T1000 (cell line): Measurements from ENCODE around the gene ISX.

Experiments
- DNase-seq: peaks from one replicate; lab custom pipeline; 2025; ENCODE audit warnings: mixed read lengths; lab: John Stamatoyannopoulos, UW

ISX gene

GRCh38 chr22:35053060-35053835, 12.7 kb upstream of the ISX start:
- no peak for DNase-seq

GRCh38 chr22:35054064-35054463, 11.9 kb upstream of the ISX start:
- DNase-seq = no peak

- no peak for DNase-seq
These were observed 9.5 kb upstream of the ISX start for GRCh38 chr22:35056486-35056885.

DNA sequence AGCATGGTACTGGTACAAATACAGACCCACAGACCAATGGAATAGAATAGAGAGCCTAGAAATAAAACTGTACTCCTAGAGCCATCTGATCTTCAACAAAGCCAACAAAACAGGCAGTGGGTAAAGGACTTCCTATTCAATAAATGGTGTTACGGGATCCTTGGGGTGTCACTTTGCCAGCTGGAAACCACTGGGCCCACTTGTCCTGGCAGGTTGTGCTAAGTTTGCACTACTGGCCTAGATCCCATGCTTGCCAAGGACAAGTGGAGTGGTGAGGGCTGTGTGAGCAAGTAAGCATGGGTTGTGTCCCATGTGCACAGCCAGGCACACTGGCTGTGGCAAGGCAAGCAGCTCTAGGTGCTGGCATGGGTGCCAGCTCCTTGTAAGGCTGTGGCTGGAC, 8.8 kb upstream of the ISX start:
- no peak for DNase-seq

DNA sequence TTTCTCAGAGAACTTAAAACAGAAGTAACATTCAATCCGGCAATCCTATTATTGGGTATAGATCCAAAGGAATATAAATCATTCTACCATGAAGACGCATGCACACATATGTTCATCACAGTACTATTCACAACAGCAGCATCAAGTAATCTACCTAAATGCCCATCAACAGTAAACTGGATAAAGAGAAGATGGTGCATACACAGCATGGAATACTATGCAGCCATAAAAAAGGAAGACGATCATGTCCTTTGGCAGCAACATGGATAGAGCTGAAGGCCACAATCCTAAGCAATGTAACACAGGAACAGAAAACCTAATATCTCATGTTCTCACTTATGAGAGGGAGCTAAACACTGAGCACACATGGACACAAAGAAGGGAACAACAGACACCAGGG, 6.3 kb upstream of the ISX start:
- DNase-seq = no peak

GRCh38 chr22:35064664-35065063, 1.3 kb upstream of the ISX start:
- DNase-seq = no peak

DNA sequence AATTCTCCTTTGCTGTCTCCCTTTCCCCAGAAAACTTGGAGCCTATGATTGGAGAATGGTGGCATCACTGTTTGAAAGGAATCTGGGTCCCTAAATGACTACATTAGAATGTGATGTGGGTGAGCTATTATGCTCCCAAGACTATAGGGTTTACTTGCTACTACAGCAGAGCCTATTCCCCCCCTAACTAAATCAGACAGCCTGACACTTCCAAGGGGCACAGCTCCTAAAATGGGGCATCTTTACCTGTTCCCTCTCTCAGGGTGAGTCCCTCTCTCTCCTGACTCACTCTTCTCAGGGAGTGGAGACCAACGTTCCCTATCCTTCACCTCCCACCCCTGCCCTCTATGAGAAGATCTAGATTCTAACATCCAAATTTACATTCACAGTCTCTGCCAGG, 775 bp upstream of the ISX start:
- no peak for DNase-seq

DNA sequence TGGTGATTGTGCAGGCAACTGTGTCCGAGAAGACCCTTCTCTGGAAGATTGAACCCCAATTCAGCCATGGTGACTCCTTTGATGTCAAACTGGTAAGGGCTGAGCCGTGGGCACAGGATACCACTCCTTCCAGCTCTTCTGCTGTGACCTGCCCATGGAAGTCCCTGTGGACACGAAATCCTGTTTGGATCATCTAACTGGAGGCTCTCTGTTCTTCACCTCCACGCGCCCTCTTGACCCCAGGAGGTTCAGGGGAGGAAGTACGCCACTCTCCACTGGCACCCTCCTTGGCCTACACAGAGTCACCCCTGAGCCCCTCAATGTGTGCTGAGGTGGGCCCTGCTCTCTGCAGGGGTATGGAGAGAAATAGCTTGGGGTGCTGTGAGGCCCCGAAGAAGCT, 810 bp downstream of the ISX start:
- no peak for DNase-seq

DNA sequence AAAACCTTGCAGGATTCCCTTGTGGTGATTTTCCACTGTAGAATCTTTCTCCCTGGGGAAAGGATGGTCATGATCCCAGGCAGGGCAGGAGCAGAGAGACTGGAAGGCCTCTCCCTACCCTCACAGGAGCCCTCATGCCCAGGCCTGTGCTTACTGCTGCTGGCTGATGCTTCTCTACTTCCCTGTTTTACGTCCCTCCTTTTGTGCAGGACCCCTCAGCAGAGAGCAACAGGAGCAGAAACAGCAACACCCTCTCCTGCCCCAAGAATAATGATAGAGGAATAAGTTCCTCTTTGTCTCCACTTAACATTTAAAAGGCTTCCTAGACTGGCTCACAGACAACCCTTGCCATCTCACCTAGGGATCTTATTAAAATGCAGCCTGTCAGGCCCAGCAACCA, 3.6 kb downstream of the ISX start:
- no peak for DNase-seq

GRCh38 chr22:35070451-35071093, 4.6 kb downstream of the ISX start:
- no peak for DNase-seq

GRCh38 chr22:35071784-35072183, 5.8 kb downstream of the ISX start:
- DNase-seq = no peak

GRCh38 chr22:35072925-35073324, 7.0 kb downstream of the ISX start:
- DNase-seq = no peak

DNA sequence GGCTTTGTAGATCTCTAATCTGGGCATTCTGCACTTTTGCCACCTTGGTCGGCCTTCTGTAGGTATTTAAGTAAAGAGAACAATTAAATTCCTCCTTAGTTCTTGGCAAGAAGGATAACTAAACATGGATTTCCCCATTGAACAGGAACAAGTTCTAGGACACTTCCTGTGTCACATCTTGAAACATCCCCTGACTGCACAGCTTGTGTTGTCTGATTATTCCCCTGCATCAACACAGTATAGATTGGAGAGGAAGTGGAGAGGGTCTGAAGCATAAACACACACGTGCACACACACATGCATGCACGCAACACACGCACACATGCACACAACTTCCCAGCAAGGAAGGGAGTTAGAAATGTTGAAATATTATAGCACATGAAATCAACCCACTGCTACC, 8.6 kb downstream of the ISX start:
- no peak for DNase-seq

DNA sequence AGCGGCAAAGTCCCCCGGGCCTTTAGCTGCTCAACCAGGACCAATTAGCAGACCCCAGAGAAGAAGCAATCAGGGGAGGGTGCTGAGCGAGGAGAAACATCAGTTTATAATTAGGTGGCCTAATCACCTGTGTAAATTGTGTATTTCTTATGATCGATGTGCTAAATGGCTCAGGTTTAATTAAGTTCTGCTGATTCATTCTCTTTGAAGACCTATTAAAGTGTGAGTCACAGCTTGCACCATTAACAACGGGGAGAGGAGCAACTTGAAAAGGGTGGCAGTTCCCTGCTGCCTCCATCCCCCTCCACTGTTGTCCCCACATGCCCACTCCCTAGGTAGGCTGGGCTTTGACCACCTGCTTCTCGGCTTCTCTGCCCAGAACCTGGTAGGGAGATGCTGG, 10.7 kb downstream of the ISX start:
- DNase-seq = no peak

- no peak for DNase-seq
These were observed 19.7 kb downstream of the ISX start for GRCh38 chr22:35085621-35086020.

GRCh38 chr22:35089139-35089538, 23.2 kb downstream of the ISX start:
- no peak for DNase-seq

DNA sequence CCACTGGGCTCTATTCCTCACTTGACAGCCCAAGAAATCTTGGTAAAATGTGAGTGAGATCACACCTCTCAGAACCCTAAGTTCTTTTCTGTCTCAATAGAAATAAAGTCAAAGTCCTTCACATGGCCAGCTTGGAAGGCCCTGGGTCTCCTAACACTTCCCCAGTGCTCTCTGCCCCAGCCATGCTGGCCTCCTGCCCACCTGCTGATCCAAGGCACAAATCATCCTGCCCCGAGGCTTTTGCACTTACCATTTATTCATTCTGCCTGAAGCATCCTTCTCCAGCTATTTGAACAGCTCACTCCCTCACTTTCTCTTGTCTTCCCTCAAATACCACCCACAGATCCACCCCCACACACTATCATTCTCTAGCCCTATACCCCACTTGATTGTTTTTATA, 26.4 kb downstream of the ISX start:
- DNase-seq = no peak

- no peak for DNase-seq
These were observed 33.0 kb downstream of the ISX start for GRCh38 chr22:35098921-35099320.

DNA sequence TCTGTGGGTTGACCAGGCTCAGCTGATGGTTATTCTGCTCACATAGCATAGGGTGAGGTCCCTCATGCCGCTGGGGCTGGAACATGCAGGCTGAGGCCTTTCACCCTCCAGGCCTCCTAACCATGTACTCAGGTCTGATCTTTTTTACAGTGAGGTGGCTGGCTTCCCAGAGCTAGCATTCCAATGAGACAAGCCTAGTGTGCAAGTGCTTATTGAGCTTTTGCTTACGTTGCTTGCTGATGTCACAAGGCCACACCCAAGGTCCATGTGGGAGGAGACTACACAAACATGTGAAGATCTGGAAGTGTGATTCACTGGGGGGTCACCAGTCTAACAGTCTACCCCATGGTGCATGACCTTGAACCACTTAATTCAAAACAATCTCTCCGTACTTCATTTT, 33.9 kb downstream of the ISX start:
- DNase-seq = no peak

GRCh38 chr22:35102663-35103062, 36.7 kb downstream of the ISX start:
- no peak for DNase-seq

GRCh38 chr22:35103761-35104160, 37.8 kb downstream of the ISX start:
- no peak for DNase-seq

DNA sequence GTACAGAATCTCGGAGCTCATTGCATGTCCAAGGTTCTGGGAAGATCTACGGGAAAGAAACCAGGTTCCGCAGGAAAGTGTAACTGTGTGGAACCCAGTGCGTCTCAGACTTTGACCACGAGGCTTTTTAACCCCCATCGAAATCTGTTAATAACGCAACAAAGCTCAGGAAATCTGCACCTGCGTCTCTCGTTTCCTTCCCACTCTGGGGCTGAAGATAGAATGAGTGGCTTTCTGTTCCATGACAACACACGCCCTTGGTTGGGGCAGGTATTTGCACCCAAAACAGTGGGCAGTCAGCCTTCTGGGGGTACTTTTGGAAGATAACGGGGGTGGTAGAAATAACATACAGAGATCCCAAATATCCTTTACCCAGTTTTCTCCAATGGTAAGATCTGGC, 38.5 kb downstream of the ISX start:
- no peak for DNase-seq

DNA sequence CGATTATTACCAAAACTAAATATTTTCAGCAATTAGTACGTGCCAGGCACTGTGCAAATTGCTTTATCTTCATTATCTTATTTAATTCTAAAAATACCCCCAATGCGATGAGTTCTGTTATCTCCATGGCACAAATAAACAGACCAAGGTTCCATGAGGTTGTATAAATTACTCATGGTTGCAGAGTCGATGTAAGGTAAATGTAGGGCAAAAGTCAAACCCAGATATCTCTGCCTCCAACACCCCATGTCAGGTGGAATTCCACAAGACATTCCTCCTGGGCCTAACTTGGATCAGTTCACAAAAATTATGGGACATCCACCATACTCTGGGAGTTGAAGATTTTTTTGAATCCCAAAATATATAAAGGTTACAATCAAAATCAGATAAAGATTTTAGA, 43.7 kb downstream of the ISX start:
- DNase-seq = no peak

- no peak for DNase-seq
These were observed 45.3 kb downstream of the ISX start for GRCh38 chr22:35111244-35111643.
